ENCODE results near the gene NR2C1. TPM values are rescaled to one million over a fixed set of nuclear protein-coding genes. Genes with fewer than 3 reads are reported as not detected.
"Not testable (repeated sequence)": the region's sequence is repeated elsewhere in the genome, so short reads cannot be mapped to it uniquely, and the experiment has no call there.

The NR2C1 gene
- total RNA-seq, 4 donors from 2014 or later = 11.3 to 61.9 (median 25.7) TPM

DNA sequence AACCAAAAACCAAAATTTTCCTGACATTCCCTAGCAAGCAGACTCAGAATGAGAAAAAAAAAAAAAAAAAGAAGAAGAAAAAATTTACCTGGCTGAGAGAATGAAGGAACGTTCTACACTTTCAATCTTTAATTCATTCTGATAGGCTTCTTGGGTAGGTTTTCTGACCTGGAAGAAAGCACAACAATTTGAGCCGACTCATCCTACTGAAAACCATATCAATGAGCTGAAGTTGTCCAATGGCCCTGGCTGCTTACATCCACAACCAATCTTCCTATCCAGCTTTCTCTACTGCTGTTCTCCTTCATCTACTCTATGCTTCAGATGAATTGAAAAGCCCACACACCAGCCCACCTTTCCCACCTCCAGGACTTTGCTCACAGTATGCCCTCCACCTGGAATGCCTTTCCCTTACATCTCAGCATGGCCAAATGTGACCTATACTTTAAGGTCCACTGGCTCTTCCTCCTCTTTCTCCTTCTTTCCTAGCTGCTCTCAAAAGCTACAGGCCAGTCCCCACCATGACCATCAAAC is 31.6 kb upstream of the NR2C1 start:
- H3K4me3 ChIP-seq (ENCODE audit: low read depth, poor library complexity, severe bottlenecking) = no peak overlapping the region
- no peak for DNase-seq (ENCODE audit: low spot score in 2 of 2)
- intact Hi-C loops (cut with DNase I; ENCODE audit: low total_unique reads) = no loop called here
- no peak for TF ChIP-seq POLR2A (IDR thresholded peaks at IDR 0.05)
- no peak for TF ChIP-seq CTCF (IDR thresholded peaks at IDR 0.05)
- 93 to 95% methylated on average over 2 of the region's 2 CpGs for WGBS, 2 donors

DNA sequence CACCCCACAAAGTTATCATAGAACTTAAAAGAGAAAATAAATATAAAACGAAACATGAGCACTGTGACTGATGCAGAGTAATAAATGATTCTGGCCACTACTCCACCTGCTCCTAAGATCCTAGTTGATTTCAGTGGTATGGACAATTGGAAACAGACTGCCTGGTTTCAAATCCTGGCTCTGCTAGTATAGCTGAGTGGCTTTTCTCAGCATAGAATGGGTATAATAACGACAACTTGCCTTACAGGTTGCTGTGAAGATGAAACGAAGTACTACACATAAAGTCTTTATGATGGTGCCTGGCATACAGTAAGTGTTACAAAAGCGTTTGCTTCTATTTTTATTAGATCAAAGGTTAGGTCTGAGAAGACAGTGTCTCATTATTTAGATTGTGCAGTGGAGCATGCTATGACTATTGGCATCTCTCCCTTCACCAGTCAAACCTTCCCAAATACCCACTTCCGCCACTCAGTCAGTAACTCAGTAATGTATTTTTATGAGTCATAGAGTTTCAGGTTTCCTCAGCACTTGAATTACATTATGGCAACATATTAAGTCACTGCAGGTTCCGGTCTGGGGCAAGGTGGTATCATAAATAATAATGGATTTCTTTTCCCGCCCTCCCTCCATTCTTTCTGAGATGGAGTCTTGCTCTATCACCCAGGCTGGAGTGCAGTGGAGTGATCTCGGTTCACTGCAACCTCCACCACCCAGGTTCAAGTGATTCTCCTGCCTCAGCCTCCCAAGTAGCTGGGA is 29.7 kb upstream of the NR2C1 start:
- no peak overlapping the region for H3K4me3 ChIP-seq (ENCODE audit: low read depth, poor library complexity, severe bottlenecking)
- WGBS, 2 donors = 75 to 81% methylated on average over 8 of the region's 8 CpGs
- TF ChIP-seq CTCF (IDR thresholded peaks at IDR 0.05) = no peak
- TF ChIP-seq POLR2A (IDR thresholded peaks at IDR 0.05) = no peak
- intact Hi-C loops (cut with DNase I; ENCODE audit: low total_unique reads) = no loop called here
- DNase-seq (ENCODE audit: low spot score in 2 of 2) = no peak

DNA sequence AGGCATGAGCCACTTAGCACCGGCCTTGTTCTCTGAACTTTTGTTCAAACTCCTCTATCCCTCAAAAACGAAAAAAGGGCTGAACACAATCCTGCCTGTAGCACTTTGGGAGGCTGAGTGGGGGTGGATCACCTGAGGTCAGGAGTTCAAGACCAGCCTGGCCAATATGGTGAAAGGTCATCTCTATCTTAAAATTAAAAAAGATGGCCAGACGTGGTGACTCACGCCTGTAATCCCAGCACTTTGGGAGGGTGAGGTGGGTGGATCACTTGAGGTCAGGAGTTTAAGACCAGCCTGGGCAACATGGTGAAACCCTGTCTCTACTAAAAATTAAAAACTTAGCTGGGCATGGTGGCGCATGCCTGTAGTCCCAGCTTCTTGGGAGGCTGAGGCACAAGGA is 28.5 kb upstream of the NR2C1 start:
- DNase-seq (ENCODE audit: low spot score in 2 of 2); intact Hi-C loops (cut with DNase I; ENCODE audit: low total_unique reads); H3K4me3 ChIP-seq (ENCODE audit: low read depth, poor library complexity, severe bottlenecking): not testable (repeated sequence)
- 91 to 92% methylated on average over 5 of the region's 5 CpGs for WGBS, 2 donors

DNA sequence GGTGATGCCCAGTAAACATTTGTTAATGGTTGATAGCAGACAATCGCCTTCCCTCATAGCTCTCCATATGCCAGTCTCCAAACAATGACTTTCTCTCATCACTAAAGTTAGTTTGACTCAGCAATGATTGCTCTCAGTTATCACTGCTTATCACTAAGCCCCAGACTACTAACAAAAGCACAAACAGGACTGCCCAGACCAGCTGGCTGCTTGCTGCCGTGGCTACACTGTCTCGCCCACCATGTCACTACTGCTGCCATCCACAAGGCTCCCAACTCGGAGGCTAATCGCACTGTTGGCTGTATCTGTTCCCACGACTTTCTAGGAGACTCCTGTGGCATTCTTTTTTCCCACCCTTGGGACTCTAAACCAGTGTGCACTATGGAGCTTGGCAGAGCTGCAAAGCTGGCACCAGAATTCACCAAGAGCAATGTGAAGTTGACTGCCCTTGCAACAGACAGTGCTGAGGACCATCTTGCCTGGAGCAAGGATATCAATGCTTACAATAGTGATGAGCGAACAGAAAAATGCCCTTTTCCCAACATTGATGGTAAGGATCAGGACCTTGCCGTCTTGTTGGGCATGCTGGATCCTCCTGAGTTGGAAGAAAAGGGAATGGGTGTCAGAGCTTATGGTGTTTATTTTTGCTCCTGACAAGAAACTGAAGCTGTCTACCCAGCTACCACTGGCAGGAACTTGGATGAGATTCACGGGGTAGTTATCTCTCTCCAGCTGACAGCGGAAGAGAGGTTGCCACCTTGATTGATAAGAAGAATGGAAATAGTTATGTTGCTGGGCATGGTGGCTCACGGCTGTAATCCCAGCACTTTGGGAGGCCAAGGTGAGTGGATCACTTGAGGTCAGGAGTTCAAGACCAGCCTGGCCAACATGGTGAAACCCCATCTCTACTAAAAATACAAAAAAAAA is 27.1 kb upstream of the NR2C1 start:
- H3K4me3 ChIP-seq (ENCODE audit: low read depth, poor library complexity, severe bottlenecking) = no peak overlapping the region
- intact Hi-C loops (cut with DNase I; ENCODE audit: low total_unique reads) = no loop called here
- TF ChIP-seq CTCF (IDR thresholded peaks at IDR 0.05) (no peak), POLR2A (IDR thresholded peaks at IDR 0.05) (no peak)
- WGBS, 2 donors = 91 to 92% methylated on average over 11 of the region's 11 CpGs
- no peak for DNase-seq (ENCODE audit: low spot score in 2 of 2)

GRCh38 chr12:95099270-95099790 is 25.9 kb upstream of the NR2C1 start:
- no peak overlapping the region for H3K4me3 ChIP-seq (ENCODE audit: low read depth, poor library complexity, severe bottlenecking)
- TF ChIP-seq CTCF (IDR thresholded peaks at IDR 0.05) (no peak), POLR2A (IDR thresholded peaks at IDR 0.05) (no peak)
- intact Hi-C loops (cut with DNase I; ENCODE audit: low total_unique reads) = no loop called here
- no peak for DNase-seq (ENCODE audit: low spot score in 2 of 2)
- 92 to 97% methylated on average over 4 of the region's 4 CpGs for WGBS, 2 donors

- WGBS, 2 donors = 36 to 48% methylated on average over 3 of the region's 3 CpGs
- H3K4me3 ChIP-seq (ENCODE audit: low read depth, poor library complexity, severe bottlenecking) = no peak overlapping the region
- intact Hi-C loops (cut with DNase I; ENCODE audit: low total_unique reads) = no loop called here
- DNase-seq (ENCODE audit: low spot score in 2 of 2) = no peak
- TF ChIP-seq POLR2A (IDR thresholded peaks at IDR 0.05) = no peak
These were observed 23.4 kb upstream of the NR2C1 start for GRCh38 chr12:95096852-95097251.

All from lower leg skin (tissue), 4 donors.